Natural killer cell (primary cell): Measurements from ENCODE around the gene AXL. TPM values are rescaled to one million over a fixed set of nuclear protein-coding genes. Genes with fewer than 3 reads are reported as not detected.
A peak's percentile ranks its signal among the peaks of the same experiment; 100 is the strongest.

Experiments used
- ATAC-seq, 3 donors: fragments of 150-1000 bp in 2 of 3; fragments of 200-7000 bp in 1 of 3; cut with Tn5 transposase; 1 replicate in 1 of 3; 2 replicates in 2 of 3; pipeline ENCODE4 v1.10.0; 2021; ENCODE audit warnings: mild to moderate bottlenecking in 2 of 3, moderate library complexity in 2 of 3
- DNase-seq, 2 donors: peaks; one replicate each; pipeline versions ENCODE4 v3.0.0 to v3.0.0-alpha.2; 2013 to 2021; ENCODE audit warnings: mixed read lengths in 1 of 2
- H3K27ac ChIP-seq: one replicate; pipeline ENCODE4 v1.5.1; 2013; ENCODE audit warnings: mild to moderate bottlenecking, low read length
- H3K27me3 ChIP-seq: one replicate; pipeline ENCODE4 v1.6.1; 2013; ENCODE audit warnings: low read length; ENCODE audit not compliant: control insufficient read depth, insufficient read depth
- H3K36me3 ChIP-seq: one replicate; pipeline ENCODE4 v1.6.1; 2013; ENCODE audit warnings: low read length; ENCODE audit not compliant: control insufficient read depth, insufficient read depth
- H3K4me1 ChIP-seq: one replicate; pipeline ENCODE4 v1.6.1; 2013; ENCODE audit warnings: low read length; ENCODE audit not compliant: control insufficient read depth, insufficient read depth
- H3K4me3 ChIP-seq: one replicate; pipeline ENCODE4 v1.5.1; 2013; ENCODE audit warnings: low read length
- H3K9me3 ChIP-seq: one replicate; pipeline ENCODE4 v1.6.1; 2013; ENCODE audit warnings: low read length; ENCODE audit not compliant: control insufficient read depth, insufficient read depth
- H3K27ac Mint-ChIP-seq, 2 donors: one replicate each; pipeline ENCODE4 v1.8.0; 2022; ENCODE audit warnings: mild to moderate bottlenecking in 2 of 2, mixed read lengths in 2 of 2, moderate library complexity in 1 of 2
- H3K27me3 Mint-ChIP-seq, 2 donors: one replicate each; pipeline ENCODE4 v1.8.0; 2022; ENCODE audit warnings: low read depth in 2 of 2, mixed read lengths in 2 of 2
- H3K36me3 Mint-ChIP-seq: one replicate; pipeline ENCODE4 v1.8.0; 2022; ENCODE audit warnings: mixed read lengths
- H3K4me1 Mint-ChIP-seq, 2 donors: one replicate each; pipeline ENCODE4 v1.8.0; 2022; ENCODE audit warnings: mixed read lengths in 2 of 2
- H3K4me3 Mint-ChIP-seq: one replicate; pipeline ENCODE4 v1.8.0; 2022; ENCODE audit warnings: mild to moderate bottlenecking, moderate library complexity, mixed read lengths
- H3K9me3 Mint-ChIP-seq, 2 donors: one replicate each; pipeline ENCODE4 v1.8.0; 2022; ENCODE audit warnings: mixed read lengths in 2 of 2
- CTCF ChIP-seq: fragments of 200-600 bp; IDR thresholded peaks from one replicate; pipeline ENCODE4 v1.8.0; 2022; ENCODE audit warnings: antibody characterized with exemption
- WGBS: methylation state at CpG from one replicate; pipeline ENCODE4 v1.1.7; 2013; ENCODE audit warnings: missing lambda C conversion rate; ENCODE audit not compliant: insufficient coverage; 5-methylcytosine and 5-hydroxymethylcytosine counted together
- intact Hi-C: fragments of 100-400 bp; cut with micrococcal nuclease; formaldehyde crosslinking; loops from one replicate; pipeline ENCODE4 v1.14.2; 2022
- total RNA-seq, 4 donors: library from RNA; stranded (reverse); fragments of 120-200 nt in 1 of 4; gene quantifications; one replicate each; pipeline versions ENCODE4 v1.2.3 to v1.2.4, GENCODE V29; 2013 to 2022

AXL gene
- total RNA-seq, 3 donors from 2014 or later (not counting 1 experiment from before 2014, with no cell fraction given) = 0.16 to 0.70 TPM; not detected in 1

GRCh38 chr19:41263042-41263849 is 44.2 kb downstream of the AXL start:
- Histone ChIP-seq H3K27me3 (no peaks in the 10 kb centered on the region), H3K4me3 (peak overlapping the region; percentile 56), H3K27ac (peak overlapping the region; percentile 96), H3K4me1 (peaks cover 39% of the 10 kb centered on the region), H3K9me3 (no peaks in the 10 kb centered on the region), H3K36me3 (peaks cover 8% of the 10 kb centered on the region)
- H3K36me3 Mint-ChIP-seq = no peaks in the 10 kb centered on the region
- H3K27ac Mint-ChIP-seq = peak overlapping the region; percentile 96 to 100
- H3K4me1 Mint-ChIP-seq = peaks cover 61 to 66% of the 10 kb centered on the region in 2 donors
- intact Hi-C loops = loop anchor here (1.0 to 5.0 kb wide), 8 partner anchors 39 to 797 kb away; partner anchors contain the start of gene B9D2
- DNase-seq = peak; percentile 85 to 98
- peak; percentile 22 to 53 (median 41) for ATAC-seq
- no peaks in the 10 kb centered on the region for H3K9me3 Mint-ChIP-seq
- no peaks in the 10 kb centered on the region for H3K27me3 Mint-ChIP-seq
- TF ChIP-seq CTCF = no peak
- WGBS = 0% methylated on average over 46 of the region's 46 CpGs
- peak overlapping the region; percentile 91 for H3K4me3 Mint-ChIP-seq

DNA sequence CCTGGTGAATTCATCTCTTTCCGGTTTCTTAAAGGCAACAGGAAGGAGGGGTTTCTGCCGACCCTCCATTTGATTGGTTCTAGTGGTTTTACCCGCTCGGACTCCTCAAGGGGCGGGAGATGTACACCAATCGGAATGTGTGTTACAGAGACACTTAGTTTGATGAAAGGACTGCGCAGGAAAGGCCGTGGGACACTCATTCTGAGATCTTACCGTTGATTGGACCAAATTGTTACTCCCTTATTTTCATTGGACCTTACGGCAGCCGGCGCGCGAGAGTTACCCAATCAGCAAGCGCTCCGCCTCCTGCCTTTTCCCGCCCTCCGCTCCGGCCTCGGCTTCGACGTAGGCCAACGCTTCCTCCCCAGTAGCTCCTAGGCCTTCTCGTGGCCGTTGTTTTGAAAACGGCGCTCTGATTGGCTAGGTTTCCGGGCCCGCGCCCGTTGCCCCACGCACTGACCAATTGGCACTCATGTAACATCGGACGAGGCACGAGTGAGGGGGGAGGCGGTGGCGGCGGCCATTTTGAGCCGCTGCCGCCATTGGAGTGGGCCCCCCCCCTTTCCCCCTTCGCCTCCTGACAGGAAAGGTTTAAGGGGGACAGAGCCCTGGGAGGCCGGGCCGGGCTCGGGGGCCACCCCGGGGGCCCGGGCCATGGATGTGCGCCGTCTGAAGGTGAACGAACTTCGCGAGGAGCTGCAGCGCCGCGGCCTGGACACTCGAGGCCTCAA is 45.0 kb downstream of the AXL start, which contains the start of gene HNRNPUL1:
HNRNPUL1 (plus strand) TSS at position 523 of the 731 bp plus-strand sequence; CDS start at position 655, 132 bp downstream.
- H3K4me1 Mint-ChIP-seq = peaks cover 61 to 66% of the 10 kb centered on the region in 2 donors
- peak within 1 kb of the TSS; percentile 96 for H3K27ac ChIP-seq
- intact Hi-C loops = loop anchor here (1.0 to 5.0 kb wide), 8 partner anchors 38 to 798 kb away; partner anchors contain the start of gene B9D2
- H3K4me1 ChIP-seq = peaks cover 39% of the 10 kb centered on the region
- H3K36me3 ChIP-seq = peaks cover 14% of the 10 kb centered on the region
- ATAC-seq = peak; percentile 69 to 86 (median 70)
- no peaks in the 10 kb centered on the region for H3K27me3 ChIP-seq
- no peaks in the 10 kb centered on the region for H3K27me3 Mint-ChIP-seq
- peak; percentile 99 to 100 for DNase-seq
- H3K9me3 Mint-ChIP-seq = no peaks in the 10 kb centered on the region
- peak within 1 kb of the TSS; percentile 57 for H3K4me3 ChIP-seq
- H3K9me3 ChIP-seq = no peaks in the 10 kb centered on the region
- H3K27ac Mint-ChIP-seq = peak within 1 kb of the TSS; percentile 96 to 100
- WGBS = under 1% methylated on average over 55 of the region's 55 CpGs
- H3K4me3 Mint-ChIP-seq = peak within 1 kb of the TSS; percentile 91
- peak; percentile 34 for TF ChIP-seq CTCF
- H3K36me3 Mint-ChIP-seq = no peaks in the 10 kb centered on the region

DNA sequence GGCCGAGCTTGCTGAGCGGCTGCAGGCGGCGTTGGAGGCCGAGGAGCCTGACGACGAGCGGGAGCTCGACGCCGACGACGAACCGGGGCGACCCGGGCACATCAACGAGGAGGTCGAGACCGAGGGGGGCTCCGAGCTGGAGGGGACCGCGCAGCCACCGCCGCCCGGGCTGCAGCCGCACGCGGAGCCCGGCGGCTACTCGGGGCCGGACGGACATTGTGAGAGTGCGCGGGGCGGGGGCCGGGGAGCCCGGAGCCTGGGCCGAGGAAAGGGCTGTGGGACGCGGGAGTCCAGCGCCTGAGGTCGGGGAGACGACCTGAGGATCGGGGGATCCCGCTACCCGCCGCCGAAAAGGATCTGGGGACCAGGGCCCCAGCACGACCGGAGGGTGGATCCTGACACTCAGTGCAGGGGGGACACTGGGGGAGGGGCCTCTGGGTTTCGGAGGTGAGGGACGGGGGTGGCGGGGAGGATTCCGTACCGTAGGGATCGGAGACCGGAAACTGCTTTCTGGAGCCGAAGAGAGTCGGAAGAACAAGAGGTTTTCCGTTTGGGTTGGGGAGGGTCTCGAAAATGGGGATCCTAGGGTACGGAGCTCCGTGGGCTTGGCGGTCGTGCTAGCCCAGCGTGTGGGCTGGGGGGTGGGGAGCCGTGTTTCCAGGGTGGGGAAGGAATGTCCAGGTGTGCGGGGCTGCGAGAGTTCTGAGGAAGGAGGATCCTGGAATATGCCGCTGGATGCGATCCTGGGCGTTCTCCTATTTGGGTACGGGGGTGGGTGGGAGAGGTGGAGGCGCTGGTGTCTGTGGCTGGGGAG is 45.8 kb downstream of the AXL start:
- Mint-ChIP-seq H3K4me1 (peaks cover 61 to 66% of the 10 kb centered on the region in 2 donors), H3K27me3 (no peaks in the 10 kb centered on the region), H3K36me3 (no peaks in the 10 kb centered on the region), H3K9me3 (no peaks in the 10 kb centered on the region), H3K4me3 (peak overlapping the region; percentile 91), H3K27ac (peak overlapping the region; percentile 96 to 100)
- Histone ChIP-seq H3K4me3 (peak overlapping the region; percentile 57), H3K4me1 (peaks cover 39% of the 10 kb centered on the region), H3K27me3 (no peaks in the 10 kb centered on the region), H3K36me3 (peaks cover 21% of the 10 kb centered on the region), H3K9me3 (no peaks in the 10 kb centered on the region), H3K27ac (peak overlapping the region; percentile 86)
- intact Hi-C loops = loop anchor here (5.0 kb wide), 2 partner anchors 283 to 437 kb away; no protein-coding TSS in a partner anchor
- DNase-seq = peak in 1 of 2 donors; percentile 69
- WGBS = 0% methylated on average over 75 of the region's 75 CpGs
- ATAC-seq = no peak
- peak; percentile 10 for TF ChIP-seq CTCF
